Ovary (tissue), 9 donors: ENCODE data around the gene TSPAN7. TPM values are rescaled to one million over a fixed set of nuclear protein-coding genes. Genes with fewer than 3 reads are reported as not detected.

ENCODE experiments used
- DNase-seq, 5 donors: peaks; one replicate each; pipeline ENCODE4 v3.0.0-alpha.2; 2019 to 2020
- H3K27ac ChIP-seq, 2 donors: fragments of 200-600 bp; one replicate each; pipeline versions ENCODE4 v1.5.1 to v1.8.0; 2019 to 2022
- H3K27me3 ChIP-seq: fragments of 200-600 bp; one replicate; pipeline ENCODE4 v1.8.0; 2022
- H3K36me3 ChIP-seq: fragments of 200-600 bp; sonication (generic); one replicate; pipeline ENCODE4 v1.5.1; 2019
- H3K4me1 ChIP-seq: one replicate; pipeline ENCODE4 v1.8.1; 2013; ENCODE audit warnings: mild to moderate bottlenecking, moderate library complexity; ENCODE audit not compliant: insufficient read depth
- H3K4me3 ChIP-seq: fragments of 200-600 bp; sonication (generic); one replicate; pipeline ENCODE4 v1.5.1; 2017
- H3K9me3 ChIP-seq, 2 donors: fragments of 200-600 bp in 1 of 2; sonication (generic) in 1 of 2; one replicate each; pipeline versions ENCODE4 v1.5.1 to v1.8.1; 2013 to 2019; ENCODE audit warnings: mild to moderate bottlenecking in 1 of 2, moderate library complexity in 1 of 2
- EP300 ChIP-seq: sonication (generic); formaldehyde crosslinking; IDR thresholded peaks from one replicate; pipeline ENCODE4 v1.6.1; 2017; ENCODE audit warnings: antibody characterized with exemption
- POLR2A ChIP-seq: fragments of 450-650 bp; IDR thresholded peaks from one replicate; pipeline ENCODE4 v1.6.1; 2017; ENCODE audit warnings: antibody characterized with exemption, mild to moderate bottlenecking, moderate library complexity
- WGBS, 3 donors: extraction: QIAGEN DNeasy Blood & Tissue Kit in 1 of 3; methylation state at CpG; one replicate each; pipeline versions ENCODE4 v1.1.5 to v1.1.7; 2013 to 2017; 5-methylcytosine and 5-hydroxymethylcytosine counted together
- intact Hi-C, 4 donors: fragments of 100-400 bp; cut with DNase I; formaldehyde crosslinking; loops; one replicate each; pipeline versions ENCODE4 v1.11.0 to v1.15.1; 2022 to 2023
- polyA plus RNA-seq, 2 donors: library from polyadenylated mRNA; stranded (reverse); fragments of 200-250 nt in 1 of 2; fragments of 350-450 nt in 1 of 2; fragmentation: Illumina TruSeq in 1 of 2; extraction: RNeasy Lipid Tissue Mini Kit (QIAGEN cat#74804) in 1 of 2; gene quantifications; one replicate each; pipeline ENCODE4 v1.2.3, GENCODE V29; 2013 to 2014
- total RNA-seq, 7 donors: library from RNA; depleted of rRNA in 2 of 7; stranded (reverse); fragments of >200 nt in 2 of 7; fragmentation: NEBNext Ultra II Directional in 3 of 7; extraction: Animal tissue kit (Norgen Biotek cat#: 25700) in 3 of 7; gene quantifications; one replicate each; pipeline versions ENCODE4 v1.1.0 to v1.2.4, GENCODE V29; 2016 to 2023
- TF ChIP-seq, protein P1 (sequence below), 3 donors: fragments of 450-650 bp in 2 of 3; fragments of 200-600 bp in 1 of 3; IDR thresholded peaks; one replicate each; pipeline versions ENCODE4 v1.5.1 to v1.8.0; 2016 to 2022; ENCODE audit warnings: antibody characterized with exemption in 3 of 3, mild to moderate bottlenecking in 1 of 3
- donor health status: DM: no; HTN: no; CAD: no; lungs with moderate emphysema.
- donor health status: DM: no; HTN: no; CAD: no.
- donor health status: Bipolar disorder and iron deficiency.
- donor health status: DM: yes; HTN: yes; CAD: no.
- donor health status: DM: no; HTN: no; CAD: no.
- donor health status: DM: yes; HTN: yes; CAD: no.

The TSPAN7 gene
- total and polyA plus RNA-seq, 9 donors: 8.3 to 84.2 (median 19.5) TPM

DNA sequence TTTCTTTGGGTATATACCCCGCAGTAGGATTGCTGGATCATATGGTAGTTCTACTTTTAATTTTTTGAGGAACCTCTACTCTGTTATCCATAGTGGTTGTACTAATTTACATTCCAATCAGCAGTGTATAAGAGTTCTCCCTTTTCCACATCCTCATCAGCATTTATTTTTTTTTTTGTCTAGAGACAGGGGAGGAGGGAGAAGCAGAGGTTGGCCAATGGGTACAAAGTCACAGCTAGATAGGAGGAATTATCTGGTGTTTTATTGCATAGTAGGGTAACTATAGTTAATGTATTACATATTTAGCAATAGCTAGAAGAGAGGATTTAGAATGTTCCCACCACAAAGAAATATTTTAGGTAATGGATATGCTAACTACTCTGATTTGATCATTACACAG, 107.4 kb downstream of the TSPAN7 start:
- TF ChIP-seq, protein P1, sequence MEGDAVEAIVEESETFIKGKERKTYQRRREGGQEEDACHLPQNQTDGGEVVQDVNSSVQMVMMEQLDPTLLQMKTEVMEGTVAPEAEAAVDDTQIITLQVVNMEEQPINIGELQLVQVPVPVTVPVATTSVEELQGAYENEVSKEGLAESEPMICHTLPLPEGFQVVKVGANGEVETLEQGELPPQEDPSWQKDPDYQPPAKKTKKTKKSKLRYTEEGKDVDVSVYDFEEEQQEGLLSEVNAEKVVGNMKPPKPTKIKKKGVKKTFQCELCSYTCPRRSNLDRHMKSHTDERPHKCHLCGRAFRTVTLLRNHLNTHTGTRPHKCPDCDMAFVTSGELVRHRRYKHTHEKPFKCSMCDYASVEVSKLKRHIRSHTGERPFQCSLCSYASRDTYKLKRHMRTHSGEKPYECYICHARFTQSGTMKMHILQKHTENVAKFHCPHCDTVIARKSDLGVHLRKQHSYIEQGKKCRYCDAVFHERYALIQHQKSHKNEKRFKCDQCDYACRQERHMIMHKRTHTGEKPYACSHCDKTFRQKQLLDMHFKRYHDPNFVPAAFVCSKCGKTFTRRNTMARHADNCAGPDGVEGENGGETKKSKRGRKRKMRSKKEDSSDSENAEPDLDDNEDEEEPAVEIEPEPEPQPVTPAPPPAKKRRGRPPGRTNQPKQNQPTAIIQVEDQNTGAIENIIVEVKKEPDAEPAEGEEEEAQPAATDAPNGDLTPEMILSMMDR (IDR thresholded peaks at IDR 0.05): no peak
- TF ChIP-seq POLR2A (no peak), EP300 (no peak)
- no peaks in the 10 kb centered on the region for H3K36me3 ChIP-seq
- intact Hi-C loops: no loop called here
- DNase-seq: no peak
- no peaks in the 10 kb centered on the region for H3K27me3 ChIP-seq
- H3K4me1 ChIP-seq: no peaks in the 10 kb centered on the region
- H3K27ac ChIP-seq: no peak overlapping the region
- H3K4me3 ChIP-seq: no peak overlapping the region
- no peaks in the 10 kb centered on the region for H3K9me3 ChIP-seq
- 94 to 100% (median 98%) methylated on average over 1 of the region's 1 CpG for WGBS, 3 donors

DNA sequence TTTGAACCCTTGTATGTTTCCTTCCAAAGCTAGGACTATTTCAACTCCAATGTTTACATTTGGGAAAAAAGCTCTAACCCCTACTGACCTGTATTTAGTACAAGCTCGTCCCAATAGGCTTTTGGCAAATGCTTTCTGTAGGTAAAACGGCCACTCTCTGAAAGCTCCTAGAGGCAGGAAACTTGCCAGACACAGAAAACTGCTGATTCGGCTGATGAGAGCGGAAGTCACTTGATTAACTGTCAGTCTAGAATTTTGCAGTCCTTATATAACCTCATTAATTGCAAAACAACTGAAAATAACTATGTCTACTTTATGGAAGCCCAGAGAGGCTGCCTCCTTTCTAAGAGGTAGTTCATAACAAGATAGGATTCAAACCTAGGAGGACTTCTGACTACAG, 108.1 kb downstream of the TSPAN7 start:
- 52 to 66% (median 62%) methylated on average over 4 of the region's 4 CpGs for WGBS, 3 donors
- no peak overlapping the region for H3K27ac ChIP-seq
- no peak for DNase-seq
- no peaks in the 10 kb centered on the region for H3K36me3 ChIP-seq
- no peaks in the 10 kb centered on the region for H3K27me3 ChIP-seq
- no peak overlapping the region for H3K4me3 ChIP-seq
- intact Hi-C loops: no loop called here
- no peaks in the 10 kb centered on the region for H3K4me1 ChIP-seq
- H3K9me3 ChIP-seq: no peaks in the 10 kb centered on the region
- TF ChIP-seq EP300 (no peak), POLR2A (no peak)
- TF ChIP-seq, protein P1 (IDR thresholded peaks at IDR 0.05): no peak

DNA sequence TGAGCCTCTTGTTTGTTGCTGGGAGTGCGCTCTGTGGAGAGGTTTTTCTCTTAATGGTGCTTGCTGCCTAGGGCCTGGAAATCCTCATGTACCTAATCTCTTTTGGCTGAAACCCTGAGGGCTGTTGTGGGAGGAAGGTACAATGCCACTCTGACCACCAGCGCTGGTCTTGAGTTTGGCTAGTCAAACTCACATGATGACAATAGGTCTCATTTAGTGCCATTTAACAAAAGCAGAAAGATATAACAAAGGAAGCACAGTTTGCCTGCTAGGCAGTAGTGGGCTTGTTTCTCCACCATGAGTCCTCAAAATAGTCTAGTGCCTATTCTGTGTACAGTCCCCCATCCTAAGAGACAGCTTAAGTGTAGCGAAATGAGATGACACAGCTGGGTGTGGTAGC, 111.3 kb downstream of the TSPAN7 start:
- Histone ChIP-seq H3K27ac (no peak overlapping the region), H3K27me3 (no peaks in the 10 kb centered on the region), H3K4me3 (no peak overlapping the region), H3K9me3 (no peaks in the 10 kb centered on the region), H3K36me3 (no peaks in the 10 kb centered on the region), H3K4me1 (no peaks in the 10 kb centered on the region)
- TF ChIP-seq, protein P1 (IDR thresholded peaks at IDR 0.05): no peak
- TF ChIP-seq EP300 (no peak), POLR2A (no peak)
- DNase-seq: no peak
- intact Hi-C loops: no loop called here
- 82 to 91% (median 87%) methylated on average over 3 of the region's 3 CpGs for WGBS, 3 donors

DNA sequence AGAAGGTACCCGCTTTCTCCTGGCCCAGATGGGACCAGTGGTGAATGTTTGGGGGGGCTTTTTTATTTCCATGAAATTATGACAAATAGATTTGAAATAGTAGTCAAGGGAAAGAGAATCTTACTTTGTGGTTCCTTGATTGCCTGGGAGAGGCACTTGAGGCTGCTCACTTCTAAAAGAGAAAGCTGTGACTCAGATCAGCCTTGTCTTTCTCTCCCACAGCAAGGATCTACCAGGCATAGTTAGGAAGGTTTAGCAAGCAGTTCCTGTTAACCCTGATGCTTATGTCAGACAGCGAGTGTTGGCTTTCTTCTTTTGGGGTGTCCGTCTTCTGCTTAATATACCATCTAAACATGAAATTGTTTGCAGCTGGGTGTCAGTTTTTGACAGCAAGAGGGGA, 114.5 kb downstream of the TSPAN7 start:
- no peaks in the 10 kb centered on the region for H3K9me3 ChIP-seq
- TF ChIP-seq POLR2A (no peak), EP300 (no peak)
- TF ChIP-seq, protein P1 (IDR thresholded peaks at IDR 0.05): no peak
- intact Hi-C loops: no loop called here
- no peaks in the 10 kb centered on the region for H3K27me3 ChIP-seq
- no peak overlapping the region for H3K4me3 ChIP-seq
- no peaks in the 10 kb centered on the region for H3K36me3 ChIP-seq
- no peak overlapping the region for H3K27ac ChIP-seq
- 75 to 76% (median 75%) methylated on average over 3 of the region's 3 CpGs for WGBS, 3 donors
- no peaks in the 10 kb centered on the region for H3K4me1 ChIP-seq
- no peak for DNase-seq

DNA sequence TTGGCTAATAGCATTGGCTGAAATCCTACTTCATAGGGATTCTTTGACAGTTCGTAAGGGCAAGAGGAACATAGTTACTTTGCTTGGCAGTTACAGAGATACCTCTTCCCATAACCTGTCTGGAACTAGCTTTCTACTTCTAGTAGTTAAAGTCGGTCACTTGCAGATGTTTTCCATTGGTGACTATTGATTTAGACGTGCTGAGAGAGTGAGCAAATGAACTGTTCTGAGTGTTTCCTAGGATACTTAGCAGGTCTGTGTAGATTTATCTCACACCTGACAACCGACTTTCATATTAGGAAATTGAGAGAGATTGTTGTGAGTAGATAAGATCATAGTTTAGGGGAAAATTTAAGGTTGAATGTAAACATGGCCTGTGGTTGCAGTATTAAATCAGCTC, 116.8 kb downstream of the TSPAN7 start:
- no peak for DNase-seq
- WGBS, 3 donors: 65 to 66% (median 66%) methylated on average over 4 of the region's 4 CpGs
- H3K36me3 ChIP-seq: no peaks in the 10 kb centered on the region
- H3K4me3 ChIP-seq: no peak overlapping the region
- no peaks in the 10 kb centered on the region for H3K9me3 ChIP-seq
- intact Hi-C loops: no loop called here
- H3K27ac ChIP-seq: no peak overlapping the region
- H3K4me1 ChIP-seq: no peaks in the 10 kb centered on the region
- no peaks in the 10 kb centered on the region for H3K27me3 ChIP-seq
- TF ChIP-seq, protein P1 (IDR thresholded peaks at IDR 0.05): no peak
- TF ChIP-seq POLR2A: no peak
- TF ChIP-seq EP300: no peak
